HT-29 (cell line): ENCODE measurements around the gene CCDC150. TPM values are rescaled to one million over a fixed set of nuclear protein-coding genes. Genes with fewer than 3 reads are reported as not detected.
"Not testable (repeated sequence)": the region's sequence is repeated elsewhere in the genome, so short reads cannot be mapped to it uniquely, and the experiment has no call there.

Experiments
- DNase-seq: peaks from one replicate; pipeline ENCODE4 v3.0.0-alpha.2; 2015; ENCODE audit warnings: low spot score
- total RNA-seq: library from RNA; depleted of rRNA; stranded (reverse); fragments of >200 nt; shearing (Covaris generic); gene quantifications from 2 replicates; pipeline ENCODE4 v1.2.3, GENCODE V29; 2014

The CCDC150 gene
- total RNA-seq, 1 experiment from 2014 or later, result 8.9 TPM

DNA sequence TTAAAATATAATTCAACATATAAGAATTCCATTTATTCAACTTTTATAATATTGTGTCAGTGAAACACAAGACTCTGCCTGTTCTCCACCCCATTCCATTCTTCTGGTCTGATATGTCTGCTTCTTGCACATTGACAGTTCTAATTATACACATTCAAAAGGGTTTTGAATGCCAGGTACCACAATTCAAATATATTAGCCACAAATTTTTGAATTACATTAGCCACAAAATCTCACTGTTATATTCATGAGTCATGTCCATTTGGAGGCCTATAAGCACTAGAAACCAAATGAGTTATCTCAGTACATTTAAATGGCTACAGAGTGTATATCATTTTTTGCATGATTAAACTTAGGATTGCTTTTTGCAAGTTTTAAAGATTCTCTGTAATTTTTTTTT lies 72.1 kb downstream of the CCDC150 start:
- no peak for DNase-seq

DNA sequence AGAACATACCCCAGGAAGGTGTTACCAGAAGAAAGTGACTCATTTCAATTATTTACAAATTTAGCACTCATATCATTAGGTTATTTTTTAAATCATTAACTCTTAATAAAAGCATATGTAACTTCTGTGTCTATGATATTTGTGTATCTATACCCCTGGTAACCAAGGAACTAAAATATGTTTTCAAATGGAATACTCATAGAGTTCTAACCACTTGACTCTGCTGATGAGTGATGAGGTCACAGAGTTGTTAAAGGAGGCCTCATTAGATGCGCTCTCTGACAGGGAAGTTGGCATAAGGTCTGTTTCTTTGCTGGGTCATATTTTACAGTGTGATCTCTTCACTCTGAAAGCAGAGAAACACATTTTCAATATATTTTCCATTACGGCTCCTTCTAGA lies 73.4 kb downstream of the CCDC150 start:
- DNase-seq, result no peak

DNA sequence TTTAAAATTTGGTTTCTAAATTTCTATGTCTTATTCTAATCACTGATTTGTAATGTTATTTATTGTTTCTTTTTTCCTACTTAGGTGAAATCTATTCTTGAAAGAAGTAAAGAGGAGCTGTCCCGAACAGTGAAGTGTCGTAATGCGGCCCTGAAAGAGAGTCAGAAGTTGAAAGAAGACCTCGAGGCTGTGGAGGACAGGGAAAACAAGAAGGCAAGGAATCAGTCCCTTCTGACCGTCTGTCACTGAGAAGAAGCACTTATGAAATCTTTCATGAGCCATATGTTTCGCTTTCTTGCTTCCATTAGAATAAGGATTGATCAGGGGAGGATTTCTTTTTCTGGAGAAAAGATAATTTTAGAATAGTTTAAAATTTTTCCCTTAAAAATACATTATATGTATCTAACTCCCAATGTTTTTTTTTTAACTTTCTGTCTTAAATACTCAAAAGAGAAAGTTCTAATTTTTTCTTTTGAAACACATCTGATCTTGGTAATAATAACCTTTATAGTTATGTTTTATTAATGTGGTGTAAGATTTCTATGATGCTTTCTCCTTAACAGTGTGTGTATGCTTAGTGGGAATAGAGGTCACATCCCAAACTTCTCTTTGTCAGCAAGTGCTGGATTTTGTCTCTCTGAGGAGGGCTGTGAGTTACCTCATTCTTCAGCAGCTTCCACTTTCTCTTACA lies 79.0 kb downstream of the CCDC150 start:
- DNase-seq, result no peak

DNA sequence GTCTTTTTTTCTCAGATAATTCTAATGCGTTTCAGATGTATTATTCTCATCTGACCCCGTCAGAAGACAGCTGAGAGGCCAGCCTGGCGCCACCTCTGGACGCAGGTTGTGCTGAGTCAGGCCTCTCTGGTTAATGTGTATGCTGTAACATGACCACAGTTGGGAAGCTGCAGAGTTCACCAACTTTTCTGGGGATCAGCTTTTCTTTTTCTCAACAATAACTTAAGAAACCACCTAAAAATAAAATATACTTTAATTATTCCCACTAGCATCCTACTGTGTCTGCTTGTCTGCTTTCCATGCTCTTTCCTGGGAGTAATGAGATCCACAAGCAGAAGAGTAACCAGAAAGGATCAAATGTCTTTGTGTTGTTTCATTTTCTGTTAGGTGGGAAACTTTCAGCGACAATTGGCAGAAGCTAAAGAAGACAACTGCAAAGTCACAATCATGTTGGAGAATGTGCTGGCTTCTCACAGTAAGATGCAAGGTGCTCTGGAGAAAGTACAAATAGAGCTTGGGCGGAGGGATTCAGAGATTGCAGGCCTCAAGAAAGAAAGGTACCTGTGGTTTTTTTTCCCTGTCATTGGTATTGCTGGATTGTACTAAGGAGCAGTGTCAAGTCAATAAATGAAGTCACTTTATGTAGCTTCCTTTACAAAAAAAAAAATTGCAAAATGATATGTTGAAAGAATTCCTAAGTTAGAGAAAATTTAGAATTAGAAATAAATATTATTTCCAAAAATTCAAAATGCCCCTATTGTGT lies 79.8 kb downstream of the CCDC150 start:
- DNase-seq, result peak; percentile 51

DNA sequence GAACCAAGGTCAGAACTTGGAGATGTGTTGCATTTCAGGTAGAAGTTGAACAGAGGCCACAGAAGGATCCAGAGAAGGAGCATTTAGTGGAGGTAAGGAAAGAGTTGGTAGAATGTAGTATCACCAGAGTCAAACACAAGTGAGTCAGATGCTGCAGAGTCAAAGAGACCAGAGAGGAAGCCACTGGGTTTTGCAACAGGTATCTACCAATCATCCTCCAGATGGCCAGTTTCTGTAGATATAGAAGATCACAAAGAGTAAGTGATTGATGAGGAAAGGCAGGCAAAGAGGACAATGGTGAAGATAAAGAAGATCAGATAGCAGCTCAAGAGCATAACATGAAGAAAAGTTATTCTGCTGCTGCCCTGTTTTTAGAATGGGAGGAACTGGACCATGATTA lies 84.1 kb downstream of the CCDC150 start:
- no peak for DNase-seq

DNA sequence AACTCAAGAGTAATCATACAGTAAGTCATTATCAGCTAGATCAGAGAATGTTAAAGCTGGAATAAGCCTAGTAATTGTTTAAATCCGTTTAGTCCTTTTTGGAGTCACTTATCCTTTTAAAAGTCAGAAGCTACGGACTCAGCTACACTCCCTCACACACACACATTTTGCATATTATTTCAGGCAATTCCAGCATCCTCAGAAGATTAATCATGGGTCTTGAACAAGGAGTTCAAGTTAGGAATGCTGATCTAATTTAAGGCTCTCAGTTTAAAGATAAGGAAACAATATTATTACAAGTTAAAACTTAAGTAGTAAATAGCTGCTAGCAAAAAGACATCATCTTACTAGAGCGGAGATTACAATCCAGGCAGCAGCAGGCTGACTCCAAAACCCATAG lies 85.7 kb downstream of the CCDC150 start:
- no peak for DNase-seq

DNA sequence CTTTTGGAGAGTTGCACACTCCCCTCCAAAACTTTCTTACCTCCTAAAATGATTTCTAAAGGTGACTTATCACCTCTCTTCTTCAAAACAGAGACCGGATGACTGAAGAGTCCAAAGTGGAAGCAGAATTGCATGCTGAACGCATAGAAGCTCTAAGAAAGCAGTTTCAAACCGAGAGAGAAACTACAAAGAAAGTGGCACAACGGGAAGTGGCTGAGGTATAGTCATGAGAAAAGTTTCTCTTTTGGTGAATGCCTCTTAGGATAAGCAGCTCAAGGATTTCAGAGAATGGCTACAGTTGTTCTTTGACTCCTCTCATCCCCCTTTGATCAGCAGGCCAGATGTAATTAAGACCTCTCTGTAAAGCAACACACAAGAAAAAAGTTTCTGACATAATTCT lies 86.4 kb downstream of the CCDC150 start:
- DNase-seq, result no peak

DNA sequence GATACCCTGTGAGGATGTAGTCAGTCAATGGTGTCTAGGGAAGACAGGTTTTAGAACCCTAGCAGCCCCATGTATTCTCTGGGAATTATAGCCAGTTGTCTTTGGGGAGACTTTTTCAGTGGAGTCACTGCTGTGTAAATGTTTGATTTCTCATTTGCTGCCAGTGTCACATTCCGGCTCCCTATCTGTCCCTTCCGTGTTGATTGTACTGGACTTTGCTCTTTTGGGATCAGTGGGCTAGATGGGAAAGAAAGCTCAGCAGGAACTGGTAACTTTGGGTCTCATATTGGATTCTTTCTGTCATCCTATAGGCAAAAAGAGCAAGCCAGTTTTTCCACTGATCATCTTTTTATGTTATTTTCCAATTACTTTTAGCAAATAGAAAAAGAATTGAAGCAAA lies 89.9 kb downstream of the CCDC150 start:
- DNase-seq, result no peak

DNA sequence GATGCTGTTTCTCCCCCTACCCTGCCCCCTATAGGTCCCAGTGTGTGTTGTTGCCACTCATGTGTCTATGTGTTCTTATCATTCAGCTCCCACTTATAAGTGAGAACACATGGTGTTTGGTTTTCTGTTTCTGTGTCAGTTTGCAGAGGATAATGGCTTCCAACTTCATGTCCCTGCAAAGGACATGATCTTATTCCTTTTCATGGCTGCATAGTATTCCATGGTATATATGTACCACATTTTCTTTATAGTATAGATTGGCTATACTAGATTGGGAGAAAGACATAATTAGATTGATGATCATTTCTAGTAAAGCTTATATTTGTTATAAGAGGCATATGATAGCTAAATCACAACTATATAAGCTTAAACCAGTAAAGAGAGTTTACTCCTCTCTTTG lies 97.1 kb downstream of the CCDC150 start:
- not testable (repeated sequence) for DNase-seq

DNA sequence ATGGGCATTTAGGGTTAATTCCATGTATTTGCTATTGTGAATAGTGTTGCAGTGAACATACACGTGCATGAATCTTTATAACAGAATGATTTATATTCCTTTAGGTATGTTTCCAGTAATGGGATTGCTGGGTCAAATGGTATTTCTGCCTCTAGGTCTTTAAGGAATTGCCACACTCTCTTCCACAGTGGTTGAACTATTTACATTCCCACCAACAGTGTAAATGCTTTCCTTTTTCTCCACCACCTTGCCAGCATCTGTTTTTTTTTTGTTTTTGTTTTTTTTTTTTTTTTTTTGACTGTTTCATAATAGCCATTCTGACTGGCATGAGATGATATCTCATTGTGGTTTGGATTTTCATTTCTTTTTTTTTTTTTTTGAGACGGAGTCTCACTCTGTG lies 97.5 kb downstream of the CCDC150 start:
- DNase-seq, result no peak

DNA sequence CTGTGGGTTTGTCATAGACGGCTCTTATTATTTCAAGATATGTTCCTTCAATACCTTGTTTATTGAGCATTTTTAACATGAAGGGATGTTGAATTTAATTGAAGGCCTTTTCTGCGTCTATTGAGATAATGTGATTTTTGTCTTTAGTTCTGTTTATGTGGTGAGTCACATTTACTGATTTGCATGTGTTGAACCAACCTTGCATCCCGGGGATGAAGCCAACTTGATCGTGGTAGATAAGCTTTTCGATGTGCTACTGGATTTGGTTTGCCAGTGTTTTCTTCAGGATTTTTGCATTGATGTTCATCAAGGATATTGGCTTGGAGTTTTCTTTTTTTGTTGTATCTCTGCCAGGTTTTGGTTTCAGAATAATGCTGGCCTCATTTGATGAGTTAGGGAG lies 99.5 kb downstream of the CCDC150 start:
- no peak for DNase-seq

DNA sequence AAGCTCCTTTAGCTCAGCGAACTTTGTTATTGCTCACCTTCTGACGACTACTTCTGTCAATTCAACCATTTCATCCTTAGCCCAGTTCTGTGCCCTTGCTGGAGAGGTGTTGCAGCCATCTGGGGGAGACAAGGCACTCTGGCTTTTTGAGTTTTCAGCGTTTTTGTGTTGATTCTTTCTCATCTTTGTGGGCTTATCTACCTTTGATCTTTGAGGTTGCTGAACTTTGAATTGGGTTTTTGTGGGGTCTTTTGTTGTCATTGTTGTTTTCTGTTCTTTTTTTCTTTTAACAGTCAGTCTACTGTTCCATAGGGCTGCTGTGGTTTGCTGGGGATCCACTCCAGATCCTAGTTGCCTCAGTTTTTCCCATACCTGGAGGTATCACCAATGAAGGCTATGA lies 102.7 kb downstream of the CCDC150 start:
- no peak for DNase-seq

DNA sequence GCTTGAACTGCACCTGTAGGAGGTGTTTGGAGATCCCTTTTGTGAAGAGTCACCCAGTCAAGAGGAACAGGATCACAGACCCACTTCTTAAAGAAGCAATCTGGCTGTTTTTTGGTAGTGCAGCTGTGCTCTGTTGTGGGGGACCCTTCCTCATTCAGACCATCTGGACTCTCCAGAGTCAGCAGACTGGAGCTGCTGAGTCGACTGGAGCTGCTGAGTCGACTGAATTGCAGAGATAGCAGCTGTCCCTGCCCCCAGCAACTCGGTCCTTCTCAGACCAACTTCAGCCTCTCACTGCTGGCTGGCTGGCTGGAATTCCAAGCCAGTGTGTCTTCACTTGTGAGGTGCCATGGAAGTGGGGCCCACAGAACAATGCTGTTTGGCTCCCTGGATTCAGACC lies 103.2 kb downstream of the CCDC150 start:
- DNase-seq, result no peak

DNA sequence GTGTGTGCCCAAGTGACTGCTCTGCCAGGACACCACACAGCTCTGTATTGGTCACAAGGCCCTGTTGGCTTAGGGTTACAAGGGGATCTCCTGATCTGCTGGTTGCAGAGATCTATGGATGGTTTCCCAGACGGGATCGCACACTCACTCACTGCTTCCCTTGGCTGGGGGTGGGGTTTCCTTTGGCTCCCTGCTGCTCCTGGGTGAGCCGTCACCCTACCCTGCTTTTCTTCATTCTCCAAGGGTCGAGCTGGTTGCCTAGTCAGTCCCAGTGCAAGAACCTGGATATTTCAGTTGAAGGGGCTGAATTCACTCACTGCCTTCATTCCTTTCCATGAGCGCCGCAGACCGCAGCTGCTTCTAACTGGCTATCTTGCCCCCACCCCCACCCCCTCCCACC lies 103.7 kb downstream of the CCDC150 start:
- no peak for DNase-seq

DNA sequence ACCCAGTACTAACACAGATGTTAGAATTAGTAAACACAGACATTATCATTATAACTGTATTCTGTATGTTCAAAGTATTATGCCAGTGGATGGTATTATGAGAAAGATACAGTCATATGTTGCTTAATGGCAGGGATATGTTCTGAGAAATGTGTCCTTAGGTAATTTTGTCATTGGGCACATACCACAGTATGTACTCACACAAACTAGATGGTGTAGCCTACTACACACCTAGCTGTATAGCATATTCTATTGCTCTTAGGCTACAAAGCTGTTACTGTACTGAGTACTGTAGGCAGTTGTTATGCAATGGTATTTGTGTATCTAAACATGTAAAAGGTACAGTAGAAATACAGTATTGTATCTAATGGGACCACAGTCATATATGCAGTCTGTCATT lies 106.2 kb downstream of the CCDC150 start:
- DNase-seq, result no peak

DNA sequence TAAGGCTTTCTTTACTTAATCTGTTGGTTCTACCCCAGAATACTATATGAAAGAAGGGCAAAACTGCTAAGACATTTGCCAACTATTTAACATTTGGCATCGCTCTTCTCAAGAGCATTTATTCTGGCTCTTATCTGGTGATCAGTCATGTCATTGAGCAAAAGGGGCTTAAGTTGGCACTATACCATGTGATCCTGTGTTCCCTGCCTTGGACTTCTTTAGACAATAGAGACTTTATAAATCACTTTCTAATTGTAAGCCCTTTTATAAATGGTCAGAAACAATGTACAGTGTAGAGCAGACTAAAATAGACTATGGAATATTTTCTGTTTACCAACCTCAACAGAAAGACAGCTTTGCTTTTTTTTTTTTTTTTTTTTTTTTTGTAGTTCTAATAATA lies 107.9 kb downstream of the CCDC150 start:
- no peak for DNase-seq

DNA sequence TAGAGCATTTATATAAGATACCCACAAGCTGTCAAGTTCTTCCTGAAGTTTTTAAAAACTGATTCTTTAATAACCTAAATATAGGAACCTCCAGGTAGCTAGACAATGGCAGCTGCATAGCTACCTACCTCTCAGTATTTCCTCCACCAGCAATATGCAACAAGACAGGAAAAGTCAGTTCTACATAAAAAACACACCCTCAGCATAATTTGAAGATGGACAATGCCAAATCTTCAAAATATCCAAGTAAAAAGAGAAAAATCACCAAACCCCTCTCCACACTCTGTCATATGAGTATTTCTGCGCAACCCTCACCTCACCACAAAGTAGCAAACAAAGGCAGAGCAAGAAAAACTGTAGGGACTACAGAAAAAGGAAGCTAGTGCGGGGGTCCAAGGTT lies 108.6 kb downstream of the CCDC150 start:
- no peak for DNase-seq

DNA sequence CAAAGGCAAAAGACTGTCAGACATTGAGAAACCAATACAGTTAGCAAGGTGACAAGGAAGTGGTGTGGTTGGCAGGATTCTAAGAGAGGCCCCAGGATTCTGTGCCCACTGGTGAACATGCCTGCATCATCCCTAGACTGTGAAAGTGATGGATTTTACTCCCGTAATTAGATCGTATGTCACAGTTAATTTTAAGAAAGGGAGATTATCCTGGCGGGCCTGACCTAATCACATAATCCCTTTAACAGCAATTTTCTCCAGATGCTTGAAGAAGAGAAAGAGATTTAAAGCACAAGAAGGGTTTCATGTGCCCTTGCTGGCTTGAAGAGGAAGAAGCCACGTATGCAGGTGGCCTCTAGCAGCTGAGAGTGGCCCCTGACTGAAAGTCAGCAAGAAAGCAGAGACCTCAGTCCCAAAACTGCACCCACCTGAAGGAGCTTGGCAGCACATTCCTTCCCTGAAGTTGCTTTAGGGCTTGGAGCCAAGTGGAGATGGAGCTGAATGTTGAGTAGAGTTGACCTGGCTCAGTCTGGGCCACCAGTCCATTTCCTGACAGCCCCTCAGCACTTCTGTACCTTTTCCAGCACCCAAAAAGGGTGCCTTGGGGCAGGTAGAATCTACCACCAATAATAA lies 110.9 kb downstream of the CCDC150 start:
- DNase-seq, result no peak

DNA sequence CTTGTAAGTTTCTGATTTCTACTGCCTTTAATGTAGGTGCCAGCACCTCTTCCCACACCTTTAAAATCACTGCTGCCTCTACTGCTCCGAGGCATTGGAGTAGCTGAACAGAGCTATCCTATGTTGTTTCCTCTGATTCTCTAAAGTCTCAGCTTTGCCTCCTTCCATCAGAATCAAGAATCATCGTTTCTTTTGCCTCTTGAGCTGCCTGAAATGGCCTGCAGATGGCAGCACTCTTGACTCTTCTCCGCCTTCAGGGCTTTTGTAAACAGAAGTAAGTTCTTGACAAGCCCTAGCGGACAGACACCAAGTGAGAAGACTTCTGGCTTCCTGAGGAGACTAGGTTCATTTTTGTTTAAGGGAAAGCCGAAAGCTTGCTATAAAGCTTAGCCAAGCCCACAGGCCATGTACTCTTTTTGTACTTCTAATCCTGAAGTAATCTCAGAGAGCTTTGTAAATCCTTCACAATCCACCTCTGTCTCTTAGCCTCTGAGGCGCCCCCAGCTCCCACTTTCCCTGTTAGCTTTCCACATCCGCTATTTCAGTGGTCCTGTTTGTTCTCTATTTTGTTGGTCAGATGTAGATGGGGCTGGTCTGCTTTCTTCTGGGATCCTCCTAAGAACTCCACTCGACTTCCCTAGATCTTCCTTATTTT lies 111.6 kb downstream of the CCDC150 start:
- DNase-seq, result peak; percentile 88

DNA sequence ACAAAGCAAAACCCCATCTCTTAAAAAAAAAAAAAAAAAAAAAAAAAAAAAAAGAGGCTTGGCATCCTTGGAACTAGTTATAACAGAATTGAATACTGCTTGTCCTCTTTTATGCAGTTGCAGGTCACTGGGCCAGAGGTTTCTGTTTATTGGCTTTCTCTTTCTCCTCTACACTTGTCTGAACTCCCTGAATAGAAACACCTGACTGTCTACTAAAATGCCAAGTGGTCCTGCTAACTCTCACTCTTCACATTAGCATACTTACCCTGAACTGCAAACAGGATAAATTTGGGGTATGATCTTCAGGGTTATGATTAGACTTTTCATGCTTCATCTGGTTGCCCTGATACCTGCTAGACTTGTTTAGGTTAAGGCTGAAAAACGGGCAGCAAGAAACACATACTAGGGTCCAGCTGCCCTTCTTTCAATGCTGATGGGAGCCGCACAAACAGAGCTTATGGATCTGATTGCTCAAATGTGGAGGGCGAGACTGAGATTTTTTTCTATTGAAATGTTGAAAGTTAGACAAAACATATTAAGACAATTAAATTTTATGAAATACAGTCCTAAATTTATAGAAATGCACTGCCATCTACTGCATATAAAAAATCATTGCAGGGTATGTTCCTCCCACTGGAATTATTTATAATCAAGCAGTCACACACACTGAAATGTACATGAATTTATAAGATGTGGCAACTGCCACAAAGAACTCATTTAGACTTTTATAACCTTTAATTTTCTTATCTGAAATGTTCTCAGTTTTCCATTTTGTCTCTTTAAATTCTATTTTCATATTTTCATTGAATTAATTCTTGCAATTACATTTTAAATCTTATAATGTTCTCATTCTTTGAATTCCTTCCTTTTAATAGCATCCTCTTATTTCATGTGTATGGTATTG lies 119.2 kb downstream of the CCDC150 start:
- DNase-seq, result peak; percentile 26

DNA sequence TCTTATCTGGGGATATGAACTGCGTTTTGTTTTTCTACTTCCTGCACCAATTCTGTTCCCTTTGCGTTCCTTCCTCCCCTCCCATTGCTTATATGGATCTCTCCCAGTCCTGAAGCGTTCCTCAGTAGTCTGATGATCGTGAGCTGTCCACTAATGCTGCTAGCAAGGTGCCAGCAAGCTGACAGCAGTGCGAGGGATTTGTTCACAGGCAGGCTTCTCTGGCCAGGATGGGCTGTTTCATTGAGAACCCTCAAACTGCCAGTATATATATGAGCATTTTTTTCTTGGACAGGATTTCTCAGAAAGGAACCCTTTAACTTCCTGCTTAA lies 119.8 kb downstream of the CCDC150 start:
- DNase-seq, result no peak

DNA sequence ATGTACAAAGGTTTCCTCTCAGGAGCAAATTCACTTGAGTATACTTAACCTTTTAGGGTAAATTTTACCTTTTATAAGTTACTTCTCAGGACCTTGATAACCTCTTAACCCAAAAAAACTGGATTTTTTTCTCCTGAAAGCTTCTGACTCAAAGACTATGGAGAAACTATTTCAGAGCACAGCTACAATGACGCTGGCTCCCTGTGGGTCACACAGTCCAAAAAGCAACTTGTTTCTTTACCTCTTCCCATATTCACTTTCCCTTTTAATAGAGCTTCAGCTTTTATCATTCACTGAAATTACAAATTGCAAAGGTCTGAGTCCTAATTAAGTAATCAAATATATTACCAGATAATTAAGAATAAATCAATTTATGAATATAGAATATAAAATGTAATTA lies 127.6 kb downstream of the CCDC150 start:
- DNase-seq, result no peak
